Stomach (tissue), 4 donors: ENCODE data around the gene STXBP6.

Source experiments
- POLR2A ChIP-seq, 4 donors: fragments of 450-650 bp; IDR thresholded peaks; one replicate each; pipeline ENCODE4 v1.6.1; 2016; ENCODE audit warnings: antibody characterized with exemption in 4 of 4, control low read depth in 2 of 4, mild to moderate bottlenecking in 1 of 4, moderate library complexity in 1 of 4
- POLR2AphosphoS5 ChIP-seq, 3 donors: sonication (generic); formaldehyde crosslinking; IDR thresholded peaks; one replicate each; pipeline ENCODE4 v1.6.1; 2016; ENCODE audit warnings: antibody characterized with exemption in 3 of 3
- TF ChIP-seq, protein P1 (sequence below), 7 experiments: fragments of 450-650 bp in 4 of 7; fragments of 200-600 bp in 3 of 7; sonication (generic) in 3 of 7; IDR thresholded peaks; one replicate each; pipeline ENCODE4 v1.5.1; 2016 to 2019; ENCODE audit warnings: antibody characterized with exemption in 7 of 7, control low read depth in 2 of 7, mild to moderate bottlenecking in 1 of 7

DNA sequence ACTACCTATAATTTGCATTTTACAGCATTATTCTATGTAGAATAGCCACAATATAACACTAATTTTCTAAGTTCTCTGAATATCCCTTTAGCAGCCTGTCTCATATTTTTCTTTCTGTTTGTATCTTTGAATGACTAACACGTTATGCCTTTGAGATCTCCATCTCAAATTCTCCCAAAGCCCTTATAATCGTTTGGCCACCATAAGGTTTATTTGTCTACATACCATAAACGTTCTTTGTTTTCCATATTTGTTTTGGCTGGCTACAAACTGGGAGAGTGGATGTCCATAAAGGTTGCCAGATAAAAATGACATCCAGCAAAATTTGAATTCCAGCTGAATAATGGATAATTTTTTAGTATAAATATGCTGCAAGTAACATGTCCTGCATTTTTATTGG, 203.7 kb downstream of the STXBP6 start:
- TF ChIP-seq, protein P1, sequence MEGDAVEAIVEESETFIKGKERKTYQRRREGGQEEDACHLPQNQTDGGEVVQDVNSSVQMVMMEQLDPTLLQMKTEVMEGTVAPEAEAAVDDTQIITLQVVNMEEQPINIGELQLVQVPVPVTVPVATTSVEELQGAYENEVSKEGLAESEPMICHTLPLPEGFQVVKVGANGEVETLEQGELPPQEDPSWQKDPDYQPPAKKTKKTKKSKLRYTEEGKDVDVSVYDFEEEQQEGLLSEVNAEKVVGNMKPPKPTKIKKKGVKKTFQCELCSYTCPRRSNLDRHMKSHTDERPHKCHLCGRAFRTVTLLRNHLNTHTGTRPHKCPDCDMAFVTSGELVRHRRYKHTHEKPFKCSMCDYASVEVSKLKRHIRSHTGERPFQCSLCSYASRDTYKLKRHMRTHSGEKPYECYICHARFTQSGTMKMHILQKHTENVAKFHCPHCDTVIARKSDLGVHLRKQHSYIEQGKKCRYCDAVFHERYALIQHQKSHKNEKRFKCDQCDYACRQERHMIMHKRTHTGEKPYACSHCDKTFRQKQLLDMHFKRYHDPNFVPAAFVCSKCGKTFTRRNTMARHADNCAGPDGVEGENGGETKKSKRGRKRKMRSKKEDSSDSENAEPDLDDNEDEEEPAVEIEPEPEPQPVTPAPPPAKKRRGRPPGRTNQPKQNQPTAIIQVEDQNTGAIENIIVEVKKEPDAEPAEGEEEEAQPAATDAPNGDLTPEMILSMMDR (IDR thresholded peaks at IDR 0.05) = no peak
- TF ChIP-seq POLR2A (IDR thresholded peaks at IDR 0.05) (no peak), POLR2AphosphoS5 (IDR thresholded peaks at IDR 0.05) (no peak)
